Heart right ventricle (tissue), 16 donors: ENCODE results near the gene CRISP3. TPM values are rescaled to one million over a fixed set of nuclear protein-coding genes. Genes with fewer than 3 reads are reported as not detected.

Source experiments
- ATAC-seq, 8 donors: fragments of 200-7000 bp; cut with Tn5 transposase; one replicate each; pipeline ENCODE4 v1.9.1; 2020; ENCODE audit warnings: mild to moderate bottlenecking in 8 of 8, moderate library complexity in 8 of 8, moderate number of reproducible peaks in 1 of 8
- DNase-seq, 2 donors: peaks; one replicate each; pipeline ENCODE4 v3.0.0-alpha.2; 2020
- H3K27ac ChIP-seq, 10 donors: fragments of 200-600 bp; sonication (generic) in 2 of 10; one replicate each; pipeline versions ENCODE4 v1.5.0 to v1.8.0; 2020 to 2022; ENCODE audit warnings: mild to moderate bottlenecking in 3 of 10
- H3K27me3 ChIP-seq, 7 donors: fragments of 200-600 bp; one replicate each; pipeline ENCODE4 v1.8.0; 2021 to 2022; ENCODE audit warnings: mild to moderate bottlenecking in 2 of 7
- H3K36me3 ChIP-seq, 9 donors: fragments of 200-600 bp; sonication (generic) in 1 of 9; one replicate each; pipeline versions ENCODE4 v1.5.0 to v1.8.0; 2020 to 2022; ENCODE audit warnings: mild to moderate bottlenecking in 2 of 9
- H3K4me1 ChIP-seq, 9 donors: fragments of 200-600 bp; sonication (generic) in 1 of 9; one replicate each; pipeline versions ENCODE4 v1.5.0 to v1.8.0; 2020 to 2022; ENCODE audit warnings: mild to moderate bottlenecking in 4 of 9
- H3K4me3 ChIP-seq, 10 donors: fragments of 200-600 bp; sonication (generic) in 2 of 10; one replicate each; pipeline versions ENCODE4 v1.5.0 to v1.8.0; 2020 to 2022; ENCODE audit warnings: mild to moderate bottlenecking in 7 of 10, moderate library complexity in 2 of 10
- H3K9me3 ChIP-seq, 11 donors: fragments of 200-600 bp in 10 of 11; sonication (generic) in 2 of 11; one replicate each; pipeline versions ENCODE4 v1.5.0 to v1.8.0; 2013 to 2022; ENCODE audit warnings: mild to moderate bottlenecking in 2 of 11, control low read depth in 1 of 11, moderate library complexity in 1 of 11
- CTCF ChIP-seq, 9 donors: fragments of 200-600 bp; sonication (generic) in 2 of 9; IDR thresholded peaks; one replicate each; pipeline versions ENCODE4 v1.5.0 to v1.8.0; 2021 to 2022; ENCODE audit warnings: antibody characterized with exemption in 9 of 9, mild to moderate bottlenecking in 5 of 9, moderate library complexity in 1 of 9
- WGBS, 2 donors: extraction: QIAGEN DNeasy Blood & Tissue Kit; methylation state at CpG; one replicate each; pipeline ENCODE4 v1.1.7; 2013; ENCODE audit warnings: inconsistent platforms in 1 of 2; 5-methylcytosine and 5-hydroxymethylcytosine counted together
- intact Hi-C, 10 donors: fragments of 100-400 bp; cut with DNase I; formaldehyde crosslinking; loops; one replicate each; pipeline versions ENCODE4 v1.11.1 to v1.14.2; 2022
- polyA plus RNA-seq, 2 donors: library from polyadenylated mRNA; stranded (reverse); fragments of 200-250 nt; gene quantifications; one replicate each; pipeline ENCODE4 v1.2.3, GENCODE V29; 2013
- total RNA-seq, 10 donors: library from RNA; stranded (reverse); fragmentation: NEBNext Ultra II Directional in 3 of 10; extraction: Animal tissue kit (Norgen Biotek cat#: 25700) in 3 of 10; gene quantifications; one replicate each; pipeline versions ENCODE4 v1.2.1 to v1.2.4, GENCODE V29; 2021 to 2023
- donor health status: Arrhythmogenic right ventricular cardiomyopathy.
- donor health status: ischemic (EF 13 %, LVEDD 7.1; RV severe dilation, severe dysfunction).
- donor health status: healthy with polysubstance abuse.
- donor health status: DM: no; HTN: yes; CAD: no.
- donor health status: DM: no; HTN: no; CAD: no.
- donor health status: ischemic (EF 25% LVEDD 6.9; RV normal size, moderate dysfunction).
- donor health status: ischemic (EF 25% LVEDD 5.7; RV mildly dilated, moderate dysfunction).
- donor health status: healthy.
- donor health status: DM: yes; HTN: yes; CAD: no.
- donor health status: Ischemic cardiomyopathy.
- donor health status: ischemic (EF 35%, LVEDD 5.7; RV mildly dilated, moderate dysfunction).
- donor health status: nonischemic (EF 11% LVEDD 7.7; RV severe dilation, severe dysfunction).
- donor health status: DM: yes; HTN: yes; CAD: no.
- donor health status: PGD.
- donor health status: ischemic (EF 29% LVEDD 5.4; RV normal size, mild dysfunction).
- donor health status: nonischemic (EF 23%, LVEDD 6.1; RV moderate dilation, normal function).

The CRISP3 gene
- total and polyA plus RNA-seq, 12 donors, result 0.06 to 1.3 TPM; not detected in 10

DNA sequence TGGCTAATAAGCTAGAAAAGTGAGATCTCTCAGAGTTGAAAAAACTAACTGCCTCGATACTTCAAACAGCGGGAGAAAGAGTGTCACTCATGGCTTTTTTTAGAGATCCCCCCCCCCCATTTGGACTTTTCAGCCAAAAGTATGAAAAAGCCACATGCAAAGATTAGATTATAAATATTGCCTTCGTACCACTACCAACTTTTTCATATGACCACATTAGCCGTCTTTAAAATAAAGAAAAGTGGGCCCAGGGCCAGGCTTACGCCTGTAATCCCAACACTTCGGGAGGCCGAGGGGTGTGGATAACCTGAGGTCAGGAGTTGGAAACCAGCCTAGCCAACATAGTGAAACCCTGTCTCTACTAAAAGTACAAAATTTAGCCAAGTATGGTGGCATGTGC, 38.5 kb upstream of the CRISP3 start:
- intact Hi-C loops, result no loop called here
- Histone ChIP-seq H3K27me3 (no peaks in the 10 kb centered on the region), H3K27ac (no peak overlapping the region), H3K9me3 (no peaks in the 10 kb centered on the region), H3K36me3 (no peaks in the 10 kb centered on the region), H3K4me1 (no peaks in the 10 kb centered on the region), H3K4me3 (no peak overlapping the region)
- TF ChIP-seq CTCF (IDR thresholded peaks at IDR 0.05), result no peak
- WGBS, 2 donors, result 86 to 90% methylated on average over 7 of the region's 7 CpGs
- ATAC-seq, result no peak
- DNase-seq, result no peak

- Histone ChIP-seq H3K27me3 (no peaks in the 10 kb centered on the region), H3K4me3 (no peak overlapping the region), H3K36me3 (no peaks in the 10 kb centered on the region), H3K27ac (no peak overlapping the region), H3K4me1 (no peaks in the 10 kb centered on the region), H3K9me3 (no peaks in the 10 kb centered on the region)
- no peak for ATAC-seq
- WGBS, 2 donors, result 54 to 62% methylated on average over 1 of the region's 1 CpG
- intact Hi-C loops, result no loop called here
- no peak for DNase-seq
- no peak for TF ChIP-seq CTCF (IDR thresholded peaks at IDR 0.05)
These were observed 38.1 kb upstream of the CRISP3 start for GRCh38 chr6:49782293-49782692.

DNA sequence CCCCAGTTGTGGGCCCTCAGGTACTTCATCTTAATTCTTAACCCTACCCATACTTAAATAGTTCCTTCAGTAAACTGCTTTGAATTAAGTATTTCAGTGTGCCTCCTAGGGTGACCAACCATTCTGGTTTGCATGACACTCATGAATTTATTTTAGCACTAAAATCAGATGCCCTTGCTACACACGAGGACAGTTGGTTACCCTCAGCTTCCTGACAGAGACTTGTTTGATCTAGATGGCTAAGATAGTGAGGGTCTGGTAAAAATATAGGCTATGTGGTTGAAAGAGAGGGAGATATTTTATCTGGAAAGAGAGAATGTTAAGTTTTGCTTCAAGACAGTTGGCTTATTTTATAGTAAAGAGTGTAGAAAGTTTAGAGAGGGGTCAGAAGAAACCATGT, 32.3 kb upstream of the CRISP3 start:
- intact Hi-C loops, result no loop called here

GRCh38 chr6:49775043-49775442, 30.9 kb upstream of the CRISP3 start:
- intact Hi-C loops, result no loop called here
- DNase-seq, result no peak
- Histone ChIP-seq H3K4me1 (no peaks in the 10 kb centered on the region), H3K27me3 (no peaks in the 10 kb centered on the region), H3K9me3 (no peaks in the 10 kb centered on the region), H3K4me3 (no peak overlapping the region), H3K36me3 (no peaks in the 10 kb centered on the region), H3K27ac (no peak overlapping the region)
- TF ChIP-seq CTCF (IDR thresholded peaks at IDR 0.05), result no peak
- no peak for ATAC-seq

More for the DNA sequence above, 32.3 kb upstream of the CRISP3 start:
- H3K4me3 ChIP-seq, result no peak overlapping the region
- no peak for ATAC-seq
- no peaks in the 10 kb centered on the region for H3K27me3 ChIP-seq
- no peak for TF ChIP-seq CTCF (IDR thresholded peaks at IDR 0.05)
- H3K9me3 ChIP-seq, result no peaks in the 10 kb centered on the region
- no peak overlapping the region for H3K27ac ChIP-seq
- H3K36me3 ChIP-seq, result no peaks in the 10 kb centered on the region
- WGBS, 2 donors, result 14 to 29% methylated on average over 1 of the region's 1 CpG
- no peak for DNase-seq
- H3K4me1 ChIP-seq, result no peaks in the 10 kb centered on the region

GRCh38 chr6:49772285-49772684, 28.1 kb upstream of the CRISP3 start:
- no peak overlapping the region for H3K4me3 ChIP-seq
- no peak for TF ChIP-seq CTCF (IDR thresholded peaks at IDR 0.05)
- 43 to 47% methylated on average over 5 of the region's 5 CpGs for WGBS, 2 donors
- DNase-seq, result no peak
- ATAC-seq, result no peak
- H3K36me3 ChIP-seq, result no peaks in the 10 kb centered on the region
- H3K27me3 ChIP-seq, result no peaks in the 10 kb centered on the region
- no peaks in the 10 kb centered on the region for H3K4me1 ChIP-seq
- H3K9me3 ChIP-seq, result no peaks in the 10 kb centered on the region
- H3K27ac ChIP-seq, result no peak overlapping the region
- intact Hi-C loops, result no loop called here
